Loucy (cell line): ENCODE data around the gene DCAF7.

Experiments used
- H2AFZ ChIP-seq: fragments of 200-600 bp; sonication (generic); 2 replicates; pipeline ENCODE4 v1.6.0; 2016; ENCODE audit warnings: antibody characterized with exemption, mild to moderate bottlenecking, low read length, moderate library complexity
- H3F3A ChIP-seq: fragments of 200-600 bp; 2 replicates; pipeline ENCODE4 v1.6.0; 2016; ENCODE audit warnings: antibody characterized with exemption, low read depth, mild to moderate bottlenecking
- H3K27me3 ChIP-seq: fragments of 200-600 bp; sonication (generic); 2 replicates; pipeline ENCODE4 v1.6.1; 2014; ENCODE audit warnings: low read length, mild to moderate bottlenecking; ENCODE audit not compliant: insufficient read depth, poor library complexity, severe bottlenecking
- H3K36me3 ChIP-seq: fragments of 200-600 bp; sonication (generic); 2 replicates; pipeline ENCODE4 v1.6.1; 2016; ENCODE audit warnings: low read length; ENCODE audit not compliant: insufficient read depth
- H3K4me1 ChIP-seq: fragments of 200-600 bp; sonication (generic); 2 replicates; pipeline ENCODE4 v1.5.1; 2014; ENCODE audit warnings: low read length, mild to moderate bottlenecking; ENCODE audit not compliant: insufficient read depth, poor library complexity, severe bottlenecking
- H3K4me2 ChIP-seq: fragments of 200-600 bp; sonication (generic); 2 replicates; pipeline ENCODE4 v1.6.0; 2014; ENCODE audit warnings: antibody characterized with exemption, low read length, low read depth, mild to moderate bottlenecking; ENCODE audit not compliant: poor library complexity, severe bottlenecking
- H3K4me3 ChIP-seq: fragments of 200-600 bp; sonication (generic); 2 replicates; pipeline ENCODE4 v1.5.1; 2014; ENCODE audit warnings: low read length, mild to moderate bottlenecking, mixed read lengths; ENCODE audit not compliant: poor library complexity, severe bottlenecking
- H3K79me2 ChIP-seq: fragments of 200-600 bp; sonication (generic); 2 replicates; pipeline ENCODE4 v1.6.1; 2014; ENCODE audit warnings: low read length; ENCODE audit not compliant: insufficient read depth
- H3K9ac ChIP-seq: fragments of 200-600 bp; sonication (generic); 2 replicates; pipeline ENCODE4 v1.6.0; 2014; ENCODE audit warnings: mild to moderate bottlenecking, low read depth, low read length, moderate library complexity; ENCODE audit not compliant: poor library complexity, severe bottlenecking
- H3K9me2 ChIP-seq: fragments of 200-600 bp; sonication (generic); replicated peaks from 2 replicates; pipeline ENCODE4 v1.6.1; 2016; ENCODE audit warnings: low read depth, low read length, mixed read lengths
- H3K9me3 ChIP-seq: fragments of 200-600 bp; sonication (generic); 2 replicates; pipeline ENCODE4 v1.6.1; 2014; ENCODE audit warnings: mild to moderate bottlenecking, antibody characterized with exemption, low read length, low read depth; ENCODE audit not compliant: insufficient read depth
- H4K20me1 ChIP-seq: fragments of 200-600 bp; sonication (generic); 2 replicates; pipeline ENCODE4 v1.6.0; 2014; ENCODE audit warnings: antibody characterized with exemption, low read length, mild to moderate bottlenecking; ENCODE audit not compliant: insufficient read depth, poor library complexity, severe bottlenecking
- CTCF ChIP-seq: fragments of 200-600 bp; sonication (generic); conservative IDR thresholded peaks from 2 replicates; pipeline ENCODE4 v1.5.1; 2014; ENCODE audit warnings: mild to moderate bottlenecking, antibody characterized with exemption, low read length
- EZH2phosphoT487 ChIP-seq: fragments of 200-600 bp; IDR thresholded peaks from 2 replicates; pipeline ENCODE4 v1.6.1; 2018; ENCODE audit warnings: antibody characterized with exemption, mild to moderate bottlenecking, moderate library complexity, borderline replicate concordance

Gene DCAF7

DNA sequence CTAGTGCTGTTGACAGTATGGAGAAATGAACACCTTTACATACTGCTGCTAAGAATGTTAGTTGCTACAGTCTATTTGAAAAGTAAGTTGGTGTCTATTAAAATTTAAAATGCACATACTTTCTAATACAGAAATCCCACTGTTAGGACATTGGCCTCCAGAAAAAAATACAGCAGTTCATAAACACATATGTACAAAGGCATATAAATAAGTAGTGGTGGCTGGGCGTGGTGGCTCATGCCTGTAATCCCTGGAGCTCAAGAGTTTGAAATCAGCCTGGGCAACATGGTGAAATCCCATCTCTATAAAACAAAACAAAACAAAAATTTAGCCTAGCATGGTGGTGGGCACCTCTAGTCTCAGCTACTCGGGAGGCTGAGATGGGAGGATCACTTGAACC, 13.1 kb downstream of the DCAF7 start:
- no peaks in the 10 kb centered on the region for H3K9me3 ChIP-seq
- H4K20me1 ChIP-seq: peaks cover 63% of the 10 kb centered on the region
- no peak overlapping the region for H2AFZ ChIP-seq
- no peak overlapping the region for H3K4me3 ChIP-seq
- H3F3A ChIP-seq: no peaks in the 10 kb centered on the region
- peaks cover 5% of the 10 kb centered on the region for H3K4me1 ChIP-seq
- no peaks in the 10 kb centered on the region for H3K27me3 ChIP-seq
- no peak for TF ChIP-seq EZH2phosphoT487
- TF ChIP-seq CTCF: no peak
- peaks cover 92% of the 10 kb centered on the region for H3K79me2 ChIP-seq
- no peak overlapping the region for H3K4me2 ChIP-seq
- no peaks in the 10 kb centered on the region for H3K36me3 ChIP-seq
- H3K9me2 ChIP-seq: no peaks in the 10 kb centered on the region
- H3K9ac ChIP-seq: no peak overlapping the region

DNA sequence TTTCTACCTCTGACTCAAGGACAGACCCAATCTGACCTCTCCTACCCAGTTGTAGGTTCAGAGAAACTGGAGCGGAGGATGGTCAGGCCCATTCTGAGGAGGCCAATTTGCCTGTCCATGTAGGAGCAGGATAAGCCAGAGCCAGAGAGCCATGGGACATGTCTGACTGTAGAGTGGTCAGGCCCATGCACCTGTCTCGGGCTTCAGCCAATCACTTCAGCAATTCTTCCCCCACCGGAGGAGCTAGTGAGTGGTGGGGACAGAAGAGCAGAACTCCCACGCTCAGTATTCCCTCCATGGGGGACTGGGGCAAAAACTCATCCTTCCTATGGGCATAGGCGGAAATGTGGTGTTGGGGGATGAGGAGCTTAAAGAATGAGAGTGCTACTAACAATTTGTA, 14.3 kb downstream of the DCAF7 start:
- peaks cover 7% of the 10 kb centered on the region; the same call in 1 of the 2 replicates for H3K36me3 ChIP-seq
- no peak overlapping the region for H3K9ac ChIP-seq
- peaks cover 63% of the 10 kb centered on the region for H4K20me1 ChIP-seq
- TF ChIP-seq EZH2phosphoT487: no peak
- no peak for TF ChIP-seq CTCF
- no peaks in the 10 kb centered on the region for H3K27me3 ChIP-seq
- peaks cover 94% of the 10 kb centered on the region for H3K79me2 ChIP-seq
- no peak overlapping the region for H3K4me3 ChIP-seq
- peaks cover 5% of the 10 kb centered on the region for H3K4me1 ChIP-seq
- no peak overlapping the region for H2AFZ ChIP-seq
- no peak overlapping the region for H3K4me2 ChIP-seq
- no peaks in the 10 kb centered on the region for H3K9me2 ChIP-seq
- H3F3A ChIP-seq: no peaks in the 10 kb centered on the region
- H3K9me3 ChIP-seq: no peaks in the 10 kb centered on the region

GRCh38 chr17:63567229-63567628, 17.0 kb downstream of the DCAF7 start:
- H3K79me2 ChIP-seq: peaks cover 93% of the 10 kb centered on the region
- H2AFZ ChIP-seq: no peak overlapping the region

More at GRCh38 chr17:63567229-63567628, 17.0 kb downstream of the DCAF7 start:
- no peaks in the 10 kb centered on the region for H3K27me3 ChIP-seq
- H3K9ac ChIP-seq: no peak overlapping the region
- no peaks in the 10 kb centered on the region for H3F3A ChIP-seq
- H3K4me2 ChIP-seq: no peak overlapping the region
- peaks cover 60% of the 10 kb centered on the region for H4K20me1 ChIP-seq
- no peaks in the 10 kb centered on the region for H3K9me3 ChIP-seq
- no peak overlapping the region for H3K4me3 ChIP-seq
- H3K36me3 ChIP-seq: peaks cover 10% of the 10 kb centered on the region; the same call in 1 of the 2 replicates
- TF ChIP-seq EZH2phosphoT487 (no peak), CTCF (no peak)
- peaks cover 7% of the 10 kb centered on the region for H3K4me1 ChIP-seq
- no peaks in the 10 kb centered on the region for H3K9me2 ChIP-seq
